Limb (tissue), 2 donors: Measurements from ENCODE around the gene ADAMTSL3.
"Not testable (repeated sequence)": the region's sequence is repeated elsewhere in the genome, so short reads cannot be mapped to it uniquely, and the experiment has no call there.

Source experiments
- DNase-seq, 2 donors: peaks; one replicate each; pipeline ENCODE4 v3.0.0-alpha.2; 2016; ENCODE audit errors: extremely low spot score in 2 of 2

The ADAMTSL3 gene

GRCh38 chr15:83697716-83698115 lies 43.8 kb downstream of the ADAMTSL3 start:
- no peak for DNase-seq

DNA sequence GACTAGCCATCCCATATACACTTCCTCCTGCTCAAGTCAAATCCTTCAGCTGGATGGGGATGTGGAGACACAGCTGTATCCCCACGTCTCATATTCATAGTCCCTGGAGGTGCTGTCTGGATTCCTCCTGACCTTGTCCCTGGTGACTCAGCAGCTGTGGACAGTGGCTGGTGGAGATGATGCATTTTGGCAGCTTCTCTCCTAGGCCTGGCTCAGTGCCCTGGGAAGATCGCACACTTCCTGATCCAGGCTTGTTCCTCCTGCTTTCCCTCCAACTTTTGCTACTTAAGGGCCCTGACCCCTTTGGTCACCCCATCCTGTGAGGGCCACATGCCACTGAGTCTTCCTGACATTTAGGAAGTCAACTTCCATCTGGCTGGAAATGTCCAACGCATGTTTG lies 44.4 kb downstream of the ADAMTSL3 start:
- DNase-seq, result no peak

DNA sequence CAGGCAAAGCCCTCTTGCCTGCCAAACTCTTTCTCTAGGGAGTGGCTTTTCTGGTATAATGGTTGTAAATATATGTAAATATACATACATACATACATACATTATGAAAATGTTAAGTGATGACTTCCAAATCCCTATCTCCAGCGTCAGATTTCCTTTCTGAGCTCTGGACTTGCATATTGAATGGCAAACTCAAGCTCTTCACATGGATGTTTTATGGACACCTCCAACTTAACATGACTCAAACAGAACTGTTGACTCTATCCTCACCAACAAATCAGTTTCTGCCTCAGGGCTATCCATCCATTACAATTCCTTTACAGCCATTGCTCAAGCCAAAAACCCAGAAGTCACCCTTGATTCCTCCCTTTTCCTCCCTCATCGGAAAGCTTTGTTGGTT lies 45.1 kb downstream of the ADAMTSL3 start:
- DNase-seq, result no peak

DNA sequence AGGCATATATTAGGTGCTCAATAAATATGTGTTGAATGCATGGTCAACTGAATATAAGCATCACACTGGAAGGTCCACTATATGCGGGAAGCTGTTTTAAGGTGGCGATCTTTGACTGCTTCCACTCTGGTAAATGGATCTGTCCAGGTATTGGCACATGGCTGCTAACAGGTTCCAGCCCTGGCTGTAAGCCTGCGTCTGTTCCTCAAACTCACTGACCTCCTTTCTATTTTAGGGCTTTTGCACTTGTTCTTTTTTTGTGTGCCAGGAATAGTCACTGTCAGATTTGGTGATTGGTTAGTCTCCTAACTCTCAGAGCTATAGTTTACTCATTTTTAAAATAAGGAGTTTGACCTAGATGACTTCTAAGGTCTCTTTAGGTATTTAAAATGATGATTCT lies 46.2 kb downstream of the ADAMTSL3 start:
- DNase-seq, result no peak

- not testable (repeated sequence) for DNase-seq
Observed at GRCh38 chr15:83702314-83702713, 48.4 kb downstream of the ADAMTSL3 start.

DNA sequence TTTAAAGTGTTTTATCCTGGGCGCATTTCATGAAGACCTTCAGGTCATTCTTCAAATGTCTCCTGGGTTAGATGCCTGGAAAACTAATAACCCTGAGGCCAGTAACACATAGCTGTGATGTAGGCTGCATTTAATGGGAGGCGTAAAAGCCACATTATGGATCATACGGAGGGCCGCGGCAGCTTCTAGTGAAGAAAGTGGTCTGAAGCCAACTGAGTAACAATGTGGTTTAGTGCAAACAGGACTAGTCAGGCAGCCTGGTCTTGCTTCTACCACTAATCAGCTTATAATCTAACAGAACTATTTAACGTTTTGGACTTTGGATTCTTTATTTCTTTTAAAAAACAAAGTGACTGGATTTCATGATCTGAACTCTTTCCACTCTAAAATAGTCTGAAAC lies 54.4 kb downstream of the ADAMTSL3 start:
- DNase-seq, result no peak

- DNase-seq, result no peak
Observed at GRCh38 chr15:83709241-83709640, 55.3 kb downstream of the ADAMTSL3 start.

GRCh38 chr15:83709811-83710210 lies 55.9 kb downstream of the ADAMTSL3 start:
- no peak for DNase-seq

DNA sequence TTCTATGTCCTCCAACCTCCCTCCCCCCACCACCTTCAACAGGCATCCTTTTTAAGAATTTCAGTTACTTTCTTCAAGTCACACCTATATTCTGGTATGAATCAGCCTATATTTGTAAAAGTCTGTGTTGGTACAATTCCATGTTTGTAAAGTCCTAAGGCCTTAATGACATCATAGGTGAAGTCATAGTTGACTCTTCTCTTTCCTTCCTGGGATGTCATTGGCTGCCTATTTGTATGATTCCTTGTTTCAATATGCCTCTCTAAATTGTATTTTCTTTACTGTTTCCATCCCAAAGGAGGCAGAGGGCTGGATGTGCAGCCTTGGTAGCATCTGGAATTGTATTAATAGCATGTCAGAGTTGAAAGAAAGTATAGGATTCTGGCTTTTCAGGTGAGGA lies 56.5 kb downstream of the ADAMTSL3 start:
- no peak for DNase-seq

DNA sequence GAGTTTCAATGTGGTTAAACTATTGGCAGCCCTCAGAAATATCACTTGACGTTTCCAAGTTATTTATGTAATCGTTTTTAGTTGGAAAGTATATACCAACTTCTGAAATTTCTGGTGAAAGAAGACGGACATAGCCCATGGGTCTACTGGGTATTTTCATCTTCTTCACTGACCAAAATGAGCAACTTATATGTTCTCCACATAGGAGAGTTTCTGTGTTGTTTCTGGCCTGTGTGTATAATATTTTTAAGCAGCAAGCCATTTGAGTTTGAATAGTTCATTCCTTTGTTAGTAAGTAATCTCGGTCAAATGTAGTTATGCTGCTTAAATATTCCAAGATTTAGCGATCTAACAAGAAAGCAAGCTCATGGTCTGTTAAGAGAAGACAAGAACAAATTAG lies 57.3 kb downstream of the ADAMTSL3 start:
- no peak for DNase-seq

DNA sequence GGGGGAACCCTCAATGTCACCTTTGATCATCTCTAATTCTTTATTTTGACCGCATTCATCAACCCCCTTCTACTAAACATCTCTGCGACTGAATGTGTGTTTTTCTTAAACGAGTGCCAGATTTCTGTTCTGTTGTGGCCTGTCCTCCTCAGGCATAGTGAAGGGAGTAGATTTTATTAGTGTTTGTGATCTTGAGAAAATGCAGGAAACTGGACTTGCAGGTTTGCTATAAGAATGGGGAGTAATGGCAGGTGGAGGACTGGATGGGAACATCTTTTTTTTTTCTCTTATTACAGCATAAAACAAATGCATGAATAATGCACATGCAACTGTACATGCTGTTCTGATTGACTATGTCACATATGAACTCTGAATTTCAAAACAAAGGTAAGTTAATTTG lies 59.3 kb downstream of the ADAMTSL3 start:
- no peak for DNase-seq

GRCh38 chr15:83714939-83715628 lies 61.2 kb downstream of the ADAMTSL3 start:
- DNase-seq, result no peak

DNA sequence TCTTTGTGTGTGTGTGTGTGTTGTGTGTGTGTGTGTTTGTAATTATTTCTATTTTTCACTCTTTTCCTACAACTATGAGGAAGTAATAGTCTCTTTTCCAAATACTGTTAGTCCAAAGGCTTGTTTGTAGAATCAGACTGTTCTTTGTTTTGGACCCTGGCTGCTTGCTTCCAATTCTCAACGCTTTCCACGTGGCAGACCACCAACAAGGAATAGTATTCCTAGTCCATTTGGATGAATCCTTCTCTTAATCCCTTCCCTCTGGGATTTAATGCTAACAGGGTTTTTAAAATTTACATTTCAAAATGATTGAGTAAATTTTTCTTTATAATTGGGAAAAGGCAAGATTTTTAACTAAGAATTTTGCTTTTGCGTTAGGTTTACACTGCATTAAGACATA lies 62.7 kb downstream of the ADAMTSL3 start:
- DNase-seq, result no peak

GRCh38 chr15:83717010-83717409 lies 63.1 kb downstream of the ADAMTSL3 start:
- no peak for DNase-seq

DNA sequence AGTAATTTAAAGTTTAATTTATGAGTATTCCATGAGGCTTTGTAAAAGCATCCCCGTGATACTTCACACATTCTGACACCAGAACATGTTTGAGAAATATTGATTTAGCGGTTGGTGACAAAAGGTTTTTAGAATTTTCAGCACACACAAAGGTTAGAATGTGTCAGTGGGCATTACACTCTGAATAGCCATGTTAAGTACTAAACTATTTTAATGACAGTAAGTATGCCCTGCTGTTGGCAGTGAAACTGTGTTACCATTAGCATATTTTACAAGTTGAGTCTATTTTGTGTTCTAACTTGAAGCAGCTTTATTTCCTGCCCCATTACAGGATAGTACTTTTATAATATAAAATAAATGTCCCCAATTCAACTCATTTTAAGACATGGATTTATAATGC lies 66.5 kb downstream of the ADAMTSL3 start:
- no peak for DNase-seq

- DNase-seq, result no peak
Observed at GRCh38 chr15:83721031-83721430, 67.1 kb downstream of the ADAMTSL3 start.

- no peak for DNase-seq
Observed at GRCh38 chr15:83721981-83722380, 68.1 kb downstream of the ADAMTSL3 start.

DNA sequence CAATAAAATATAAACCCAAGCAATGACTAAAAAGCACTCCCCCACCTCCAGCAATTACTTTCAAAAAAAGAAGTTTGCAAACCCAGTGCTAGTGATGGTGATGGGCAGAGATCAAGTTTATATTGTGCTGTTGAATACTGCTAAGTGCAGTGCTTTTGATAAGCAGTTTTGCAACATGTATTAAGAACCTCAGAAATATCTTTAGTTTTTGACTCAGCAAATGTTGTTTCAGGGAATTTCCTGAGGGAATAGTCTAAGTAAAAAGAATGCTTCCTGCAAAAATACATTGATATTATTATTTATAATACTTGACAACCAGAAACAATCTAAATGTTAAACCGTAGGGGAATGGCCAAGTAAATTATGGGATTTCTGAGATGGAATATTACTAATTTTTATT lies 69.3 kb downstream of the ADAMTSL3 start:
- no peak for DNase-seq

DNA sequence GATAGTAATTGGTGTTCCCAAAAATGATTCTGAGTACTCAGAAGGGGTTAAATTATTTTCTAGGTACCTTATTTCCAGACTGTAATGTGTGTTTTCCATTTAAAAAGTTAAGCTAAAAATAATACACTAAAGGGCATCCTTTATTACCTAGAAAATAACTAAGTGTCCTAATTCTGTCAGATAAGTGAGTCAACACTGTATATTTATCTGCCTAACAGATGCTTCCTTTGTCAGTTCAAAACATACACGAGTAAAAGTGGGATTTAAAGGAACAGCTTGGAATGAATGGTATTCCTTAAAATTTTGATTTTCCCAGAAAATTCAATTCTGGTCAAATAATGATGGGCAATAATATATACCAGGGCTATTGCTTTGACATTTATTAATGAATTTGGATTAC lies 78.3 kb downstream of the ADAMTSL3 start:
- no peak for DNase-seq

DNA sequence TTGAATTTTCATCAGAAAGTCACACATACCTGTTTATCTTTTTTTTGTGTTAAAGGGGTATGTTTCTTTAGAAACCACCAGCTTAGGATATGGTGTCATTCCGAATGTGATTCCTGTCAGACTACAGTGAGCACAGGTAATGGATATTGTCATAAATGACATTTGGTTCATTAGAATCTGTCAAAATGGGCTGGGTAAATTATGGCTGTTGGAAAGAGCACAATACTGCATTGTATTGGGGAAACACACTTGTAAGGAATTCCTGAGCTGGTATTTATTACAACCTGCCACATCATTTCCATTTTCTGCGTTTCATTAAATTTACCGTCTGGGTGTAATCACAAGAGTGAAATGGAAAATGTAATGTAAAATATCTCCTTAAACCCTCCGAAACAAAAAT lies 78.8 kb downstream of the ADAMTSL3 start:
- no peak for DNase-seq

DNA sequence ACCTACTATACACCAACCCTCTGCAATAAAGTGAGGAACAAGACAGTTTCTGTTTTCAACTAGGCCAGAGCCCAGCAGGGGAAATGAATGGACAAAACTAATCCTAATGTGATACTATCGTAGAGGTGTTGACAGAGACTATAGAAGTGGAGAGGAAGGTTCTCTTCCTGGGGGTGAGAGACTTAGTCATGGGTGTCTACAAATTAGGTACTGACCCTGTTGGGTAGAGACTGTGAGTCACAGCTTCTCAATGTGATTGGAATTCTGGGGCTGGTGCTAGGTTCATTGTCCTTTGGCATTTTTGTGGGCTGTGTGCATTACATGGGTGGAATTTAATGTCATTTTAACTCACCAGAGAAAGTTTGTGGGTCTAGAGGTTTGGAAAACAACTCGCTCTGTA lies 79.3 kb downstream of the ADAMTSL3 start:
- no peak for DNase-seq

- DNase-seq, result no peak
Observed at GRCh38 chr15:83733691-83734090, 79.8 kb downstream of the ADAMTSL3 start.

GRCh38 chr15:83734487-83734886 lies 80.6 kb downstream of the ADAMTSL3 start:
- DNase-seq, result no peak

DNA sequence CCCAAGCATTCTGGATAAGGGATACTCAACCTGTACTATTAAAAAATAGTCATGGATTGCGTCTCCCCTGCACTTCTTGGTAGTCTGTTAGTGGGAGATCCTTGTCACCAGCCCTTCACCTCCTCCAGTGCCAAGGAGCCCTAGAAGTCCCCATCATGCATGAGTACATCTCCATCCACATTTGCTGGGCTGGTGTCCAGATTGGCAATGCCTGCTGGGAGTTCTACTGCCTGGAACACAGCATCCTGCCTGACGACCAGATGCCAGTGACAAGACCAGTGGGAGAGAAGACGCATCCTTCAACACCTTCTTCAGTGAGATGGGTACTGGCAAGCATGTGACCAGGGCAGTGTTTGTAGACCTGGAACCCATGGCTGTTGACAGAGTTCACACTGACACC lies 85.7 kb downstream of the ADAMTSL3 start:
- DNase-seq, result no peak
